ENCODE results near the gene CCSER1.

DNA sequence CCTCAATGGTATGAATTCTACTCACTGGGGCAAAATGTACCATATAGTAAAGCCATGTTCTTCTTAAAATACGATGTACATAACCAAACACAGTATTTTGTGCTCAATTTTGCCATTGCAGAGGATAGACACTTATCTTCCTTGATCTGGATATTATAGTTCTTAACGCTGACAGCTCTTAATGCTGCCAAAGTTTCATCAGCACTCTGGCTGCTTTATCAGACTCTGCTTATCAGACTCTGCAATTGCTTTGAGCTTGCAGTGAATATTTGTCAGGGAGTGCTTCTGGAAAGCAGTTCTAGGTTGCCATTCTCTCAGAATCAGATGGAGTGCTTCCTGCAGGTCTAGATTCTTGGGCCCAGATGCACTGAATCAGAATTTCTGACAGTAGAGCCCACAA, 863.1 kb downstream of the CCSER1 start:
- TF ChIP-seq, protein P1, sequence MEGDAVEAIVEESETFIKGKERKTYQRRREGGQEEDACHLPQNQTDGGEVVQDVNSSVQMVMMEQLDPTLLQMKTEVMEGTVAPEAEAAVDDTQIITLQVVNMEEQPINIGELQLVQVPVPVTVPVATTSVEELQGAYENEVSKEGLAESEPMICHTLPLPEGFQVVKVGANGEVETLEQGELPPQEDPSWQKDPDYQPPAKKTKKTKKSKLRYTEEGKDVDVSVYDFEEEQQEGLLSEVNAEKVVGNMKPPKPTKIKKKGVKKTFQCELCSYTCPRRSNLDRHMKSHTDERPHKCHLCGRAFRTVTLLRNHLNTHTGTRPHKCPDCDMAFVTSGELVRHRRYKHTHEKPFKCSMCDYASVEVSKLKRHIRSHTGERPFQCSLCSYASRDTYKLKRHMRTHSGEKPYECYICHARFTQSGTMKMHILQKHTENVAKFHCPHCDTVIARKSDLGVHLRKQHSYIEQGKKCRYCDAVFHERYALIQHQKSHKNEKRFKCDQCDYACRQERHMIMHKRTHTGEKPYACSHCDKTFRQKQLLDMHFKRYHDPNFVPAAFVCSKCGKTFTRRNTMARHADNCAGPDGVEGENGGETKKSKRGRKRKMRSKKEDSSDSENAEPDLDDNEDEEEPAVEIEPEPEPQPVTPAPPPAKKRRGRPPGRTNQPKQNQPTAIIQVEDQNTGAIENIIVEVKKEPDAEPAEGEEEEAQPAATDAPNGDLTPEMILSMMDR (IDR thresholded peaks at IDR 0.05): no peak
- TF ChIP-seq POLR2A (IDR thresholded peaks at IDR 0.05) (no peak), EP300 (IDR thresholded peaks at IDR 0.05) (no peak)
